Measurements from ENCODE around the gene LONP1. TPM values are rescaled to one million over a fixed set of nuclear protein-coding genes. Genes with fewer than 3 reads are reported as not detected.
"Not testable (repeated sequence)": the region's sequence is repeated elsewhere in the genome, so short reads cannot be mapped to it uniquely, and the experiment has no call there.

Gene LONP1
- total RNA-seq, 2 donors from 2014 or later = 48.9 to 49.1 TPM

DNA sequence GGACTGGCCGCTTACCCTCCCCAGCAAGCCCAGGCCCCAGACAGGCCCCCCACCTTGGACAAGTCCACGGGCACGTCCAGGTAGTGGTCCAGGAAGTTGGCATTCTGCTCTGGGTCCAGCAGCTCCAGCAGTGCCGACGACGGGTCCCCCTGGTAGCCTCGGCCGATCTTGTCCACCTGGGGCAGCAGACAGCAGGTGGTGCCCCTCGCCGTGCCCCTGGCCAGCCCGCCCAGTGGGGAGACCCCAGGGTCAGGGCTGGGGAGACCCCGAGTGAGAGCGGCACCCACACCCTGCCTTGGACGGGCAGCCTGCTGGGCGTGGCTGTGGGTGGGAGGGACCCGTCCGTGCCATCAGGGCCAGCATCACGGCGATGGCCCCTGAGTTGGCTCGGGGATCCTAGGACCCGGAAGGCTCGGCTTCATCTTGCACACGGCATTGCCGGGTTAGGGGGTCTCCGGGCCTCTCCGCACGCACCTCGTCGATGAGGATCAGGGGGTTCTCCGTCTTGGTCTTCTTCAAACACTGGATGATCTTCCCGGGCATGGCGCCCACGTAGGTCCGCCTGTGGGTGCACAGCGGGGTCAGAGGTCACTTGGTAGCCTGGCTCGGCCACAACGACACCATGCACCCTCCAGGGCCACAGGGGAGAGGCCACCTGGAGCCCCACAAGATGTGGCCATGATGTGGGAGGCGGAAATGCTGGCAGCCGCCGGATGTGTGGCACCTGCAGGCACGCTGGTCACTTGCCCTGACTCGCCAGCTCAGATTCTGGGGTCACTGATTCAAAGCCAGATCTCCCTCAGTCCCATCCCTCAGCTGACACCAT lies 23.5 kb downstream of the LONP1 start:
- intact Hi-C loops (cut with DNase I, micrococcal nuclease) = no loop called here
- peak in 1 of 2 donors; percentile 23 for DNase-seq
- no peak for ATAC-seq

DNA sequence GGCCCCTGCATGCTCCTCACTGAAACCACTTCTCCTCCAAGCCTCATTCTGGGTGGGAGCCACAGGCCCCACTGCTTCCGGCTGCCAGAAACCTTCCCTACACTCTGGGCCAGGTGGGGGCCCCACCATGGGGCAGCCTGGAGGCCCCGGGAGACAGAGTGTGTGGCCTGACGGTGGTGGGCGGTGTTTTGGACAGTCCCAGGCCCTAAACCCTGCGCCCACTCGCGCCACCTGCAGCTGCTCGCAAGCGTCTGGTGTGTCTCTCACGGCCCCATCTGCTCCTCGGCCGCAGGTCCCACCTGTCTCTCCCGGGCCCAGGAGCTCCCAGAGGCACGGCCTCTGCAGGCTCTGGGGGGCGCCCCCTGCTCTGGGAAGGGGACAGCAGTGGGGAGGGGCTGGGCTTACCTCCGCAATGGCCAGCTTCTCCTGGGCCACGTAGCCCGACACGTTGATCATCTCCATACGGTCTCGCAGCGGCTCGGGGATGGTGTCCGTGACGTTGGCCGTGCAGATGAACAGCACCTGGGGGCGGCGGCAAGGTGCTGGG lies 24.2 kb downstream of the LONP1 start:
- DNase-seq (peak in 1 of 2 donors; percentile 24), ATAC-seq (no peak)
- intact Hi-C loops (cut with DNase I, micrococcal nuclease) = no loop called here

DNA sequence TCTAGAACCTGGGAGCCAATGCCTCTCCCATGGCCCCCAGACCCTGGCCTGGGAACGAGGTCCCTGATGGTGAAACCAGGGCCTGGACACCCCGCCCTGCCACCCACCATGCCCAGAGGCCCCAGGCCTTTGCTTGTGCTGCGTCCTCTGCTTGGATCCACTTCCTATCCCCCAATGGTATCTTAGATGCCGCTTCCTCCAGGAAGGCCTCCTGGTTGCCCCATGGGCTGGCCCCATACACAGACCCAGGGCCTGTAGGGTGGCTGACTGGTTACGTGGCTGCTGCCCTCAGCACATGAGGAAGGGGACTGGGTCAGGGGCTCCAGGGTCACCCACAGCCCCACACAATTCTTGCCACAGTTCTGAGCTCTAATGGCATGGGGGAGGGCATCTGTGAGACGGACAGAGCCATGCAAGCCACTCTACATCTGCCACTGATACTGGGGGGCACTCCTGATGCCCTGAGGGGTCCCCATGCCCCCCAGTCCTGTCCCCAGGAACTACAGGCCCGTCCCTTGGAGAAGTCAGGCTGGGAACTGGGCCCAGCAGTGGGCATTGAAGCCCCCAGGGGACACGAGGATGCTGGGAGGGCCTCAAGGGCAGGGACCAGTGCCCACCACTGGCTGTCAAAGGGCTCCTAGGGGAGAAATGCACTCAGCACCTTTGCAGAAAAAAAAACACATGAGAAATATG lies 24.8 kb downstream of the LONP1 start:
- intact Hi-C loops (cut with DNase I, micrococcal nuclease) = no loop called here
- ATAC-seq = no peak
- no peak for DNase-seq

DNA sequence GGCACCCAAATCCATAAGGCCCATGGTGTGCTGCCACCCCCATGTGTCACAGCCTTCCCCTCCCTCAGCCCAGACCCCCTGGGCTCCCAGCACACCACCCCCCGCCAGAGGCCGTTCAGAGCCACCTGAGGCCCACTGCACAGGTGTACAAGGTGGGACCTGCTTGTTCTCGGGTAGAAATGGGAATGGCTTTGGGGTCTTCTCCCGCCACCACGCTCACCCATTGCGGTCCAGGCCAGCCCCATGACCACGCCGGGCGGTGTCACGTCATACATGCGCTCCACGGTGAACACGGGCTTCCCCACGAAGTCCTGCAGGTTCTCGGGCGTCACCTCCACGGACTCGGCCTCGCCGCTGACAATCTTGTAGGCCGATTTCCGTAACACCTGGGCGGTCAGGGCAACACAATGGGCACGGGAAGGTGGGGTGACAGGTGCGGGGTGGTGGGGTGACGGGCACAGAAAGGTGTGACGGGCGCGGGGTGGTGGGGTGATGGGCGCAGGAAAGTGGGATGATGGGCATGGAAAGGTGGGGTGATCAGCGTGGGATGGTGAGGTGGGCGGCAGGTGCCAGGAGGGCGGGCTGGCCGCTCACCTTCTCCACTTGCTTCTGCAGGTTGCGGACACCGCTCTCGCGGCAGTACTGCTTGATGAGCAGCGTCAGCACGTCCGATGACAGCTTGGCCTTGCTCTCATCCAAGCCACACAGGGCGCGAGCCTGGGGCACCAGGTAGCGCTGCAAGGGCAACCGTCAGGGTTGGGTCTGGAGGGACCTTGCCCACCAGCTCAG lies 25.6 kb downstream of the LONP1 start:
- ATAC-seq (no peak), DNase-seq (peak in 1 of 2 donors; percentile 32)
- intact Hi-C loops (cut with DNase I, micrococcal nuclease) = no loop called here

DNA sequence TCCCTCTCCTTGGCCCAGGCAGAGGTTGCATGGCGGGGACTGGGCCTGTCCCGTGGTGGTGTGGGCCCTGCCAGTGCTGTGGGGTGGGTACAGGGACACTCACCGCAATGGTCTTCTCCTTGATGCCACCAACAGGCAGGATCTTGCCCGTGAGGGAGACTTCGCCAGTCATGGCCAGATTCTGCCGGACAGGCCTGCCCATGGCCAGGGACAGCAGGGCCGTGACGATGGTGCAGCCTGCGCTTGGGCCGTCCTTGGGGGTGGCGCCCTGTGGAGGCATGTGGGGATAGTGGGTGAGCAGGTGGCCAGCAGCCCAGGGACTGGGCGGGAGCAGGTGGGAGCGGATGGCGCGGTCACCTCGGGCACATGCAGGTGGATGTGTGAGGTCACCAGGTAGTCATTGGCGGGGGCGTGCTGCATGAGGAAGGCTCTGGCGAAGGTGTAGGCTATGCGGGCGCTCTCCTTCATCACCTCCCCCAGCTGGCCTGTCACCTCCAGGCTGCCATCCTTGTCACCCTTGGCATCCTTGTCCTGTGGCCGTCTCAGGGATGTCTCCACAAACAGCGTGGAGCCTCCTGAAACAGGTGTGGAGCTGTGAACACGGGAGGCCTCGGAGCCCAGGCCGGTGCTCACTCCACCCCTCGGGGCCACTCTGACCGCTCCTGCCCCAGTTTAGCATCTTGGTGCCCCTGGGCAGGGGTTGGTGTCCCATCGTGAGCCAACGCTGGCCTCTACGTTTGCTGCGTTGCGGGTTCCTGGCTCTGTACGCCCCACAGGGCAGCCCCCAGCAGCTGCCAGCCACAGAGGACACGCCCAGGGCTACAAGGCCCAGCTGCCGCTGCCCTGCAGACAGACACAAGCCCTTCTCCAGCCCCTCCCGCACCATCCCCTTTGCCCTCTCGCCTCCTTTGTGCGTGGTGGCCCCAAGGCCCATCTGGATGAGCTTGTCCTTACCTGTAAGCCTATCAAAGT lies 26.5 kb downstream of the LONP1 start:
- peak in 1 of 2 donors; percentile 24 for DNase-seq
- ATAC-seq = no peak
- intact Hi-C loops (cut with DNase I, micrococcal nuclease) = no loop called here

DNA sequence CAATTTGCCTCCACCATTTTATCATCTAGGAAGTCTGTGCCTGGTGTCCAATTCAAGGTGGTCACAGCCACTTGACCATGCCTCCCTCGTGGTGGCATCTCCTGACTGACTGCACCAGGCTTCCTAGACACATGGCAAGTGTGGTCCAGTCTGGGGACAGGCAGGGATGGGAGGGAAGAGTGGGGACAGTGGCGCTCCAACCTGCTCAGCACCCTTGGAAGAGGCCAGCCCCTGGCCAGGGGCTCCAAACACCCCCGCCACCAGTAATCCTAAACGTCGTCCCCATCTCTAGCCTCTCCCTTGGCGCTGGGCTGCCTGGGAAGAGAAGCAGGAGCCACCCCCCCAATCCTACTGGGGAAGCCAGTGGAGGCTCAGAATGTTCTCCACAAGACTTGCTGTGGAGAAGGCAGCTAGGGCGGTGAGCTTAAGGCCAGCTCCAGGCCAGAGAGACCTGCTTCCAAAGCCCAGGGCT lies 27.2 kb downstream of the LONP1 start:
- ATAC-seq (no peak), DNase-seq (peak in 1 of 2 donors; percentile 25)
- intact Hi-C loops (cut with DNase I, micrococcal nuclease) = no loop called here

DNA sequence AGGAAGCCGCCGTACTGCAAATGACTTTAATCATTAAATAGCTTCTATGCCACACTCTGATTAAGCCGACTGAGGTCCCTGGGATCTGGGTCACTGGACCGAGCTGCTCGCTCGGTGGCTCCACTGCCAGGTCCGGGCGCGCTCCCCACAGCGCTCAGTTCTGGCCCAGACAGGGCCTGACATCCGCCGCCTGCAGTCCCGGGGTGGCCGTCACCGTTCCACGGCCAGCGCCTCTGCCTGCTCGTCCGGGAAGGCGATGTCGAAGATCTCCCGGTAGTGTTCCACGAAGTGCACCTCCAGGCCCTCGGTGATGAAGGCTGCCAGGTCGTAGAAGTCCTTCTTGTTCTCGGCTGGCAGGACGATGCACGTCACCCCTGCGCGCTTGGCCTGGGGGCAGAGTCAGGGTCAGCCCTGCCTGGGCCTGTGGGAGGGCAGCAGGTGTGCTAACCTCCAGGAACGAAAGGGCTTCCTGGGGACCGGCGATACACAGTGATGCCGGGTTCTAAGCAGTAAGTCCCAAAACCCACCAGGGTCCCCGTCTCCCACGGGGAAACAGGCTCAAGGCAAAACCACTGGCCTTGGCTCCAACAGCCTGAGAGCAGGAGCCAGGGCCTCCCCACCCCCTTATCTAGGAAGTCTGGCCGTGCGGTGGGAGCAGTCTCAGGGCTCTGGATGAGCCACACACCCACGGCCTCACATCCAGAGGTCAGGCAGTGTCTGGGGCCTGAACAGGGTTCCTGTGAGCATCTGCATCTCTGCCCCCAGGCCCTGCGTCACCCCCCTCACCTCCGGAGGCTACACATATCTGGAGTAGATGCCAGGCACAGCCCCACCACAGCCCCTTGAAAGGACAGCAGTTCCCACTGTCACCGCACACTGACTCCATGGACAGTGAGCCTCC lies 27.9 kb downstream of the LONP1 start:
- ATAC-seq = no peak

DNA sequence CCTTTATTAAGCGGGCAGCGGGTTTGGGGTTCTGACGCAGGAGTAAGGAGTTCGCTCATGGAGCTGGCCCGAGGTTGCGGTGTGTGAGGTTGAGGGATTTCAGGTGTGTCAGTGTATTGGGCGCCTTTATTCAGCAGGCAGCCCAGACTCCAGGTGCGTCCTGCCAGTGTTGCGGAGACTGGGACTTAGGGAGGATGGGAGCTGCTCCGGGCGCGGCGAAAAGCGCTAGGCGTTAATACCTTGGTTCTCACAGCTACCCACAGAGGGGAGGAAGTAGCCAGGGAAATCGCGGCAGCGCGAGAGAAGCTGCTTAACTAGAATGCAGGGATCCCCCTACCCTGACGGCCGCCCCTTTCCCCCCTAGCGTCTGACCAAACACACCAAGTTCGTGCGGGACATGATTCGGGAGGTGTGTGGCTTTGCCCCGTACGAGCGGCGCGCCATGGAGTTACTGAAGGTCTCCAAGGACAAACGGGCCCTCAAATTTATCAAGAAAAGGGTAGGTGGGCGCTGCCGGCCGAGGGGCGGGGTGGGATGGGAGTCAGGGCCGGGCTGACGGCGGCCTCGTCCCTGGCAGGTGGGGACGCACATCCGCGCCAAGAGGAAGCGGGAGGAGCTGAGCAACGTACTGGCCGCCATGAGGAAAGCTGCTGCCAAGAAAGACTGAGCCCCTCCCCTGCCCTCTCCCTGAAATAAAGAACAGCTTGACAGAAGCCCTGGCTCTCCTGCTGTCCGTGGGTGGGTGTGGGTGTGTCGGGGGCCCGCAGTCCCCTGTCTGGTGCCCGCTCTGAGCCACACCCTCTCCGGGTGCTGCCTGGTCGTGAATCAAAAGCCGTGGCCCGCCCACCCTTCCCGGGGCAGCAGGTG lies 28.8 kb downstream of the LONP1 start:
- DNase-seq (peak; percentile 73 to 89), ATAC-seq (peak; percentile 41)
- intact Hi-C loops (cut with DNase I, micrococcal nuclease) = no loop called here

More for the DNA sequence above, 27.9 kb downstream of the LONP1 start:
- DNase-seq = peak in 1 of 2 donors; percentile 31
- intact Hi-C loops (cut with DNase I, micrococcal nuclease) = no loop called here

DNA sequence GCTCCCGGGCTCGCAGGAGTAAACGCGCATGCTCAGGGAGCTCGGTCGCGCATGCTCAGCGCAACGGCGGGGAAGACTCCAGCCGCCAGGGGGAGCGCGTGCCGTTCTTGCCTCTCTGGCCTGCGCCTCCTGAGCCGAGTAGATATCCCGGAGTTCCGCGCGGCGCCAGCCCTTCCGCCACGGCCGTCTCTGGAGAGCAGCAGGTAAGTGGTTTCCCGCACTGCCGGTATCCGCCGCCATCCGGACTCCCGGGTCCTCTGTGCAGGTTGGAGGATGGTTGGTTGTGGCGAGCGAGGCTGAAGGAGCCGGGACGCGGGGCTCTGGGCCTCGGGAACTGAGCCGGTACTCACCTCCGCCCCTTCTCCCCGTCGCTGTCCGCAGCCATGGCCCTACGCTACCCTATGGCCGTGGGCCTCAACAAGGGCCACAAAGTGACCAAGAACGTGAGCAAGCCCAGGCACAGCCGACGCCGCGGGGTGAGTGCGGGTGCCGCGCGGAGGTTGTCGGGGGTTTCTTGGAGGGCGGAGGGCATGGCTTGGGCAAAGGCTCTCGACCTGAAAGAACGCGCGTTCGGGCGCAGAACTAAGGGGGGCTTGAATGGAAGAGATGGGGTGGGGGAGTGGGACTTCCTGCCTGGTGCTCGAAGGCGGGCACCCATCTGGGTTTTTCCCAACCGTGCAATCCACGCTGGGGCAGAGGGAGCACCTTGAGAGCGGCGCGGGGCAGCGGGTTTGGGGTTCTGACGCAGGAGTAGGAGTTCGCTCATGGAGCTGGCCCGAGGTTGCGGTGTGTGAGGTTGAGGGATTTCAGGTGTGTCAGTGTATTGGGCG lies 29.6 kb downstream of the LONP1 start, which contains the start of gene RPL36:
RPL36 (plus strand) TSS at position 171 of the 830 bp plus-strand sequence; CDS start at position 384, 213 bp downstream.
- intact Hi-C loops (cut with DNase I, micrococcal nuclease) = no loop called here
- peak; percentile 60 for ATAC-seq
- DNase-seq = peak; percentile 95 to 99

DNA sequence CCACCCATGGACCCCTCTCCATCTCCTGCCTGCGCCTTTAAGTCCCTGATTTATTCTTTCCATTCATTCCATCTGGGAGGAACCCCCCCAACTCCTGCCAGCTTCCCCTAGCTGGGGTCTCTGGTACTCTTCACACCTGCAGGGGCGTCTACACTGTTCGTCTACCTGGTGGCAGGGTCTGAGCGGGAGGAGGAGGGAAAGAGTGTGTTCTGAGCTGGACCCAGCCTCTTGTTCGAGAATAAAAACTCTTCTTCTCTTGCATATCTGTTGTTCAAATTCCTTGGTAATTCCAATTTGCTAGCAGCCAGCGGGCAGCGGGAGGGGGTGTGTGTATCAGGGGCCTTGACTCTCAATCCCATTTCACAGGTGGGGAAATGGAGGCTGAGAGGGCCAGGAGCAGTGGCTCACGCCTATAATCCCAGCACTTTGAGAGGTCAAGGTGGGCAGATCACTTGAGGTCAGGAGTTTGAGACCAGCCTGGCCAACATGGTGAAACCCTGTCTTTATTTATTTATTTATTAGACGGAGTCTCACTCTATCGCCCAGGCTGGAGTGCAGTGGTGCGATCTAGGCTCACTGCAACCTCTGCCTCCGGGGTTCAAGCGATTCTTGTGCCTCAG lies 31.6 kb downstream of the LONP1 start:
- ATAC-seq; intact Hi-C loops (cut with DNase I, micrococcal nuclease): not testable (repeated sequence)
- DNase-seq = peak in 1 of 2 donors; percentile 24

DNA sequence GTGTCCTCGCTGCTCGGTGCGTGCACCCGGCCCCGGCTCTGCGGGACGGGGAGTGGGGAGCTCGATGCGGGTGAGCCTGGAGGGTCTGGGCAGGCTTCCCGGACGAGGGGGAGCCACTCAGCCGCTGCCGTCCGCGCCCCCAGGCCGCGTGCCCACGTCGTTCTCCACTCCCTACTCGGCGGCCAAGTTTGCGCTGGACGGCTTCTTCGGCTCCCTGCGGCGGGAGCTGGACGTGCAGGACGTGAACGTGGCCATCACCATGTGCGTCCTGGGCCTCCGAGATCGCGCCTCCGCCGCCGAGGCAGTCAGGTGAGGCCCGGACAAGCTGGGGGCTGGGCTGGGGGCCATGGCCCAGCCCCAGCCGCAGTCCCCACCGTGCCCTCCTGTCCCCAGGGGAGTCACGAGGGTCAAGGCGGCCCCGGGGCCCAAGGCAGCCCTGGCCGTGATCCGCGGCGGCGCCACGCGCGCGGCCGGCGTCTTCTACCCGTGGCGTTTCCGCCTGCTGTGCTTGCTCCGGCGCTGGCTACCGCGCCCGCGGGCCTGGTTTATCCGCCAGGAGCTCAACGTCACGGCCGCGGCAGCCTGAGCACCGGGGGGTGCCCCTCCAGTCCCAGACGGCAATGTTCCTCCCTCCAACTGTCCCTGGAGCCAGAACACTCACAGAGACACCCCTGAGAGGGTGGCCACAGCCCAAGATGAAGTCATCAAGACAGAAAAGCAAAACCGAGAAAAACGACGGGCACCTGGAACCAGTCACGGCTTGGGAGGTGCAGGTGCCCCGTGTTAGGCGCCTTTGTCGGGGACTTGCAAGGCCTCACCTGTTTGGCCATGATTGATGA lies 32.4 kb downstream of the LONP1 start:
- ATAC-seq (no peak), DNase-seq (peak in 1 of 2 donors; percentile 31)
- intact Hi-C loops (cut with DNase I, micrococcal nuclease) = no loop called here

DNA sequence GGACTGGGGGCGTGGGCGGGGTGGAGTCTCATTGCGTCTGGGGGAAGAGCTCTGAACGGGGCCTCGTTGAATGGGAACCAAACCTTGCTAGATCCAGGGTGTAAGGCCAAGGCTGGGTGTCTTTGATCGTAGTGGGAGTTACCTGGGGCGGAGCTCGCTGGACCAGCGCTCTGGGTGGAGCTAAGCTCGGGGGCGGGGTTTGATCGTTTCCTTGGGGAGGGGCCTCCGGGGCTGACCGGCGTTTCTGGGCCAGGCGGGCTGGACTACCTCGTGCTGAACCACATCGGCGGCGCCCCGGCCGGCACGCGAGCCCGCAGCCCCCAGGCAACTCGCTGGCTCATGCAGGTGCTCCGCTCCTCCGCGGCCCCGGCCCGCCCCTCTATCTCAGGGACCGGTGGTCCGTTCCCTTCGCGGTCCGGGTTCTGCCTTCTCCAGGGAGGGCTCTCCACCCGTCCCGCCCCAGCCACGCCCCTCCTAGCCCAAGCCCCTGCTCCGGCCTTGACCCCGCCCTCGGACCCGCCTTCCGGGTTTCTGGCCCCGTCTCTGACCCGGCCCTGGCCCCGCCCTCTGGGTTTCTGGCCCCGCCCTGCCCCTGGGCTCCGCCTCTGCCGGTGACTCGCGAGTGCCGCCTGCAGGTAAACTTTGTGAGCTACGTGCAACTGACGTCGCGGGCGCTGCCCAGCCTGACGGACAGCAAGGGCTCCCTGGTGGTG lies 33.1 kb downstream of the LONP1 start:
- intact Hi-C loops (cut with DNase I, micrococcal nuclease) = no loop called here
- peak; percentile 98 to 100 for DNase-seq
- ATAC-seq = peak; percentile 75

DNA sequence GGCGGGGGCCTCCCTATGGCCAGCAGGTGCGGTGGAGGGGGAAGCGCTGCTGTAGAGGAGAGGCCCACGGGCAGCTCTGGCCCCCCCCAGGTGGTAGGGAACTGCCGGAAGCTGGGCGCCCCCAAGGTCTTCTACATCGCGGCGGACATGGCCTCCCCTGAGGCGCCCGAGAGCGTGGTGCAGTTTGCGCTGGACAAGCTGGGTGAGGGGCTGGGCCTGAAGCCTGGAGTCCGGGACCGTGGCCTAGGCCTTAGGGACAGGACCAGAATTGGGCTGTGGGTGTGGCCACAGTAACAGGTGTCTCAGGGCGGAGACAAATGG lies 33.7 kb downstream of the LONP1 start:
- DNase-seq = no peak
- no peak for ATAC-seq
- intact Hi-C loops (cut with DNase I, micrococcal nuclease) = no loop called here

Data from left colon (tissue), 2 donors.